Ishikawa (cell line): ENCODE results near the gene MRPS2.

ENCODE experiments used
- CEBPB ChIP-seq: IDR thresholded peaks from 2 replicates; pipeline ENCODE4 v1.6.1; 2012
- CREB1 ChIP-seq: IDR thresholded peaks from 2 replicates; pipeline ENCODE4 v1.6.1; 2012; ENCODE audit warnings: low read depth
- EGR1 ChIP-seq: IDR thresholded peaks from 2 replicates; pipeline ENCODE4 v1.6.1; 2012
- EP300 ChIP-seq: IDR thresholded peaks from 2 replicates; pipeline ENCODE4 v1.6.1; 2012; ENCODE audit warnings: borderline replicate concordance
- FOXM1 ChIP-seq: IDR thresholded peaks from 2 replicates; pipeline ENCODE4 v1.6.1; 2012; ENCODE audit warnings: low read depth, borderline replicate concordance
- MAX ChIP-seq: IDR thresholded peaks from 2 replicates; pipeline ENCODE4 v1.6.1; 2012
- NFIC ChIP-seq: IDR thresholded peaks from 2 replicates; pipeline ENCODE4 v1.6.1; 2012
- RAD21 ChIP-seq: IDR thresholded peaks from 2 replicates; pipeline ENCODE4 v1.6.1; 2012; ENCODE audit warnings: low read depth
- REST ChIP-seq: IDR thresholded peaks from 2 replicates; pipeline ENCODE4 v1.6.1; 2012; ENCODE audit warnings: low read depth, mild to moderate bottlenecking
- TAF1 ChIP-seq: IDR thresholded peaks from 2 replicates; pipeline ENCODE4 v1.6.1; 2012; ENCODE audit warnings: low read depth, mild to moderate bottlenecking
- TCF12 ChIP-seq: IDR thresholded peaks from 2 replicates; pipeline ENCODE4 v1.6.1; 2012; ENCODE audit warnings: low read depth
- TEAD4 ChIP-seq: IDR thresholded peaks from 2 replicates; pipeline ENCODE4 v1.6.1; 2012
- USF1 ChIP-seq: IDR thresholded peaks from 2 replicates; pipeline ENCODE4 v1.6.1; 2012
- YY1 ChIP-seq: IDR thresholded peaks from 2 replicates; pipeline ENCODE4 v1.6.1; 2012; ENCODE audit warnings: low read depth
- ZBTB7A ChIP-seq: IDR thresholded peaks from 2 replicates; pipeline ENCODE4 v1.6.1; 2012; ENCODE audit warnings: low read depth

Gene MRPS2

GRCh38 chr9:135551456-135551855, 51.0 kb downstream of the MRPS2 start:
- TF ChIP-seq MAX (no peak), FOXM1 (no peak), EP300 (no peak), ZBTB7A (no peak), CEBPB (no peak), EGR1 (no peak), TAF1 (no peak), YY1 (no peak), TCF12 (no peak), NFIC (no peak), CREB1 (no peak), REST (no peak), USF1 (no peak), TEAD4 (no peak), RAD21 (no peak)

- TF ChIP-seq USF1: no peak
- no peak for TF ChIP-seq ZBTB7A
- TF ChIP-seq MAX: no peak
- TF ChIP-seq YY1: no peak
- TF ChIP-seq CREB1: no peak
- TF ChIP-seq NFIC: no peak
- TF ChIP-seq TAF1: no peak
- TF ChIP-seq REST: no peak
- TF ChIP-seq EP300: no peak
- no peak for TF ChIP-seq TCF12
- TF ChIP-seq EGR1: no peak
- no peak for TF ChIP-seq FOXM1
- TF ChIP-seq RAD21: no peak
These were observed 51.7 kb downstream of the MRPS2 start for GRCh38 chr9:135552021-135552697.

- TF ChIP-seq USF1 (no peak), YY1 (no peak), TCF12 (no peak), TEAD4 (no peak), CEBPB (no peak), TAF1 (no peak), EP300 (no peak), FOXM1 (no peak), REST (no peak), ZBTB7A (no peak), RAD21 (no peak), NFIC (no peak), CREB1 (no peak), EGR1 (no peak), MAX (no peak)
These were observed 52.3 kb downstream of the MRPS2 start for GRCh38 chr9:135552698-135553171.
